ENCODE data around the gene DENND5B.

DNA sequence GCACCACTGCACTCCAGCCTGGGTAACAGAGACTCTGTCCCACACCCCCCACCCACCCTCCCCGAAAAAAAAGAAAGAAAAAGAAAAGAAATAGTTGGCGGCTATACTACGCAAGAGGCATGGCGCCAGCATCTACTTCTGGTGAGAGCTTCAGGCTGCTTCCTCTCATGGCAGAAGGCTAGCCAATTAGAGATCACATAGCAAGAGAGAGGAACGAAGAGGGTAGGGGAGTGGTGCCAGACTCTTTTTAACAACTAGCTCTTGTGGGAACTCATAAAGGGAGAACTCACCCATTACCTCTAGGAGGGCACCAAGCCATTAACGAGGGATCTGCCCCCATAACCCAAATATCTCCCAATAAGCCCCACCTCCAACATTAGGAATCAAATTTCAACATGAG, 6.2 kb downstream of the DENND5B start:
- TF ChIP-seq POLR2AphosphoS5 (IDR thresholded peaks at IDR 0.05; ENCODE audit: low read depth, low read length): no peak
- TF ChIP-seq TAF1 (IDR thresholded peaks at IDR 0.05; ENCODE audit: borderline replicate concordance, insufficient read depth, low read length): no peak
- TF ChIP-seq, protein P1, sequence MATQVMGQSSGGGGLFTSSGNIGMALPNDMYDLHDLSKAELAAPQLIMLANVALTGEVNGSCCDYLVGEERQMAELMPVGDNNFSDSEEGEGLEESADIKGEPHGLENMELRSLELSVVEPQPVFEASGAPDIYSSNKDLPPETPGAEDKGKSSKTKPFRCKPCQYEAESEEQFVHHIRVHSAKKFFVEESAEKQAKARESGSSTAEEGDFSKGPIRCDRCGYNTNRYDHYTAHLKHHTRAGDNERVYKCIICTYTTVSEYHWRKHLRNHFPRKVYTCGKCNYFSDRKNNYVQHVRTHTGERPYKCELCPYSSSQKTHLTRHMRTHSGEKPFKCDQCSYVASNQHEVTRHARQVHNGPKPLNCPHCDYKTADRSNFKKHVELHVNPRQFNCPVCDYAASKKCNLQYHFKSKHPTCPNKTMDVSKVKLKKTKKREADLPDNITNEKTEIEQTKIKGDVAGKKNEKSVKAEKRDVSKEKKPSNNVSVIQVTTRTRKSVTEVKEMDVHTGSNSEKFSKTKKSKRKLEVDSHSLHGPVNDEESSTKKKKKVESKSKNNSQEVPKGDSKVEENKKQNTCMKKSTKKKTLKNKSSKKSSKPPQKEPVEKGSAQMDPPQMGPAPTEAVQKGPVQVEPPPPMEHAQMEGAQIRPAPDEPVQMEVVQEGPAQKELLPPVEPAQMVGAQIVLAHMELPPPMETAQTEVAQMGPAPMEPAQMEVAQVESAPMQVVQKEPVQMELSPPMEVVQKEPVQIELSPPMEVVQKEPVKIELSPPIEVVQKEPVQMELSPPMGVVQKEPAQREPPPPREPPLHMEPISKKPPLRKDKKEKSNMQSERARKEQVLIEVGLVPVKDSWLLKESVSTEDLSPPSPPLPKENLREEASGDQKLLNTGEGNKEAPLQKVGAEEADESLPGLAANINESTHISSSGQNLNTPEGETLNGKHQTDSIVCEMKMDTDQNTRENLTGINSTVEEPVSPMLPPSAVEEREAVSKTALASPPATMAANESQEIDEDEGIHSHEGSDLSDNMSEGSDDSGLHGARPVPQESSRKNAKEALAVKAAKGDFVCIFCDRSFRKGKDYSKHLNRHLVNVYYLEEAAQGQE (IDR thresholded peaks at IDR 0.05; ENCODE audit: insufficient read depth in 1 of 2, low read depth in 2 of 2, low read length in 2 of 2): no peak
- no peak for TF ChIP-seq SIN3A (IDR thresholded peaks at IDR 0.05; ENCODE audit: borderline replicate concordance, insufficient read depth, low read length)

Measured in PFSK-1 (cell line).